OCI-LY1 (cell line): Measurements from ENCODE around the gene RNF11.

Experiments used
- H2AFZ ChIP-seq: fragments of 200-600 bp; sonication (generic), shearing (Covaris generic); 2 replicates; pipeline ENCODE4 v1.6.0; 2014; ENCODE audit warnings: antibody characterized with exemption, mild to moderate bottlenecking, low read length
- H3F3A ChIP-seq: fragments of 200-600 bp; sonication (generic), shearing (Covaris generic); 2 replicates; pipeline ENCODE4 v1.6.0; 2014; ENCODE audit warnings: mild to moderate bottlenecking, antibody characterized with exemption, low read length, moderate library complexity; ENCODE audit not compliant: insufficient read depth
- H3K27ac ChIP-seq: fragments of 200-600 bp; sonication (generic); 2 replicates; pipeline ENCODE4 v1.5.1; 2014; ENCODE audit warnings: low read length, mixed run types, mild to moderate bottlenecking, low read depth; ENCODE audit not compliant: poor library complexity, severe bottlenecking
- H3K27me3 ChIP-seq: fragments of 200-600 bp; sonication (generic); 2 replicates; pipeline ENCODE4 v1.6.0; 2014; ENCODE audit warnings: antibody characterized with exemption, mild to moderate bottlenecking, low read length, moderate library complexity; ENCODE audit not compliant: insufficient read depth
- H3K36me3 ChIP-seq: fragments of 200-600 bp; sonication (generic); 2 replicates; pipeline ENCODE4 v1.6.1; 2014; ENCODE audit warnings: mild to moderate bottlenecking, antibody characterized with exemption, low read length, moderate library complexity, mixed read lengths; ENCODE audit not compliant: insufficient read depth
- H3K4me1 ChIP-seq: fragments of 200-600 bp; sonication (generic); 2 replicates; pipeline ENCODE4 v1.5.1; 2014; ENCODE audit warnings: mild to moderate bottlenecking, low read length, moderate library complexity; ENCODE audit not compliant: insufficient read depth, severe bottlenecking
- H3K4me2 ChIP-seq: fragments of 200-600 bp; sonication (generic), shearing (Covaris generic); 2 replicates; pipeline ENCODE4 v1.6.1; 2014; ENCODE audit warnings: low read length
- H3K4me3 ChIP-seq: fragments of 200-600 bp; sonication (generic); 2 replicates; pipeline ENCODE4 v1.5.1; 2014; ENCODE audit warnings: low read length, low read depth, mild to moderate bottlenecking, mixed read lengths; ENCODE audit not compliant: poor library complexity, severe bottlenecking
- H3K79me2 ChIP-seq: fragments of 200-600 bp; shearing (Covaris generic); 2 replicates; pipeline ENCODE4 v1.6.1; 2016; ENCODE audit warnings: mixed run types, low read length, mixed read lengths; ENCODE audit not compliant: insufficient read depth
- H3K9ac ChIP-seq: fragments of 200-600 bp; sonication (generic), shearing (Covaris generic); 2 replicates; pipeline ENCODE4 v1.6.1; 2014; ENCODE audit warnings: mild to moderate bottlenecking, low read length, mixed read lengths
- H3K9me2 ChIP-seq: fragments of 200-600 bp; sonication (generic), shearing (Covaris generic); 2 replicates; pipeline ENCODE4 v1.6.1; 2014; ENCODE audit warnings: low read depth, mild to moderate bottlenecking, low read length, mixed read lengths
- H3K9me3 ChIP-seq: fragments of 200-600 bp; shearing (Covaris generic); 2 replicates; pipeline ENCODE4 v1.6.1; 2014; ENCODE audit warnings: low read length, mixed read lengths
- H4K20me1 ChIP-seq: fragments of 200-600 bp; sonication (generic), shearing (Covaris generic); 2 replicates; pipeline ENCODE4 v1.6.0; 2016; ENCODE audit warnings: mild to moderate bottlenecking, low read length; ENCODE audit not compliant: insufficient read depth
- CTCF ChIP-seq: fragments of 200-600 bp; sonication (generic), shearing (Covaris generic); IDR thresholded peaks from 2 replicates; pipeline ENCODE4 v1.5.1; 2017; ENCODE audit warnings: mild to moderate bottlenecking, antibody characterized with exemption, low read length, moderate library complexity, mixed read lengths
- EZH2 ChIP-seq: fragments of 200-600 bp; sonication (generic), shearing (Covaris generic); IDR thresholded peaks from 2 replicates; pipeline ENCODE4 v1.8.0; 2017; ENCODE audit warnings: borderline replicate concordance, mixed run types, mild to moderate bottlenecking, antibody characterized with exemption, low read length, moderate library complexity, mixed read lengths

Gene RNF11

GRCh38 chr1:51236531-51237350, 668 bp downstream of the RNF11 start:
- no peaks in the 10 kb centered on the region for H3F3A ChIP-seq
- peak overlapping the region; percentile 77 for H3K9ac ChIP-seq
- no peaks in the 10 kb centered on the region for H4K20me1 ChIP-seq
- no peaks in the 10 kb centered on the region for H3K79me2 ChIP-seq
- no peak overlapping the region for H3K27ac ChIP-seq
- peak overlapping the region; percentile 79 for H3K4me2 ChIP-seq
- H3K27me3 ChIP-seq = no peaks in the 10 kb centered on the region
- H3K9me2 ChIP-seq = no peaks in the 10 kb centered on the region
- H3K4me1 ChIP-seq = peaks cover 32% of the 10 kb centered on the region
- no peaks in the 10 kb centered on the region for H3K9me3 ChIP-seq
- H3K36me3 ChIP-seq = no peaks in the 10 kb centered on the region
- peak overlapping the region; percentile 92 for H3K4me3 ChIP-seq
- TF ChIP-seq EZH2 (no peak), CTCF (no peak)
- no peak overlapping the region for H2AFZ ChIP-seq

DNA sequence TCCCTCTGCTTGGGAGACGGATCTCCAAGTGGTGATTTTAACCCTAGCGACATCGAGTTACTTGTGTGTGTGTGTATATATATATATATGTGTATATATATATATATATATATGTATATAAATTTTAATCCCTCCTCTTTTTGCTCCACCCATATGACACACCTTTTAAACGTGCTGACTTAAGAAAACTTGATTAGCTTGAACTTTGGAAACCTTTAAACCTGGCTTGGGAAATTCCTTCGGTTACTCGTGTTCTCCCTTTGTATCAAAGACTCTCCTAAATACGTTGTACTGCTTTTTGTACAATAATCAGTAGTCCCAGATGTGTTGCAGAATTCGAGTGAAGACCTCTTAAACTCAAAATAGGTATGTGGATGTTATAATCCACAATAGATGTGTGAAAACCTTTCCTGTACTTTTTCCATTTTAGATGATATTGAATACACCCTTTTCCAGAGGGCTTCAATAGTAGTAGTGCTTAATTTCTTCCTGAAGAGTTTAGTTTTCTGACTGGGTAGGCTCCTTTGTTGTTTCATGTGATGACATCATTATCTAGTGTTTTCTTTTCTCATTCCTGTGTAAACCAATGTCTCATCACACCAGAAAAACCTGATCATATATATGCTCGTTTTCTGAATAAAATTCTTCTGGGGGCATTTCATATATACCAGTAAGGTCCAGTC, 1.4 kb downstream of the RNF11 start:
- Histone ChIP-seq H3K9me2 (no peaks in the 10 kb centered on the region), H3K4me1 (peaks cover 32% of the 10 kb centered on the region), H3K9ac (no peak overlapping the region; the same call in 1 of the 2 replicates), H3K36me3 (no peaks in the 10 kb centered on the region), H3K9me3 (no peaks in the 10 kb centered on the region), H3K79me2 (no peaks in the 10 kb centered on the region), H3K27me3 (no peaks in the 10 kb centered on the region), H2AFZ (no peak overlapping the region), H3K4me3 (peak overlapping the region; percentile 92), H3K27ac (no peak overlapping the region), H4K20me1 (no peaks in the 10 kb centered on the region), H3K4me2 (peak overlapping the region; percentile 79), H3F3A (no peaks in the 10 kb centered on the region)
- TF ChIP-seq EZH2 (no peak), CTCF (no peak)

DNA sequence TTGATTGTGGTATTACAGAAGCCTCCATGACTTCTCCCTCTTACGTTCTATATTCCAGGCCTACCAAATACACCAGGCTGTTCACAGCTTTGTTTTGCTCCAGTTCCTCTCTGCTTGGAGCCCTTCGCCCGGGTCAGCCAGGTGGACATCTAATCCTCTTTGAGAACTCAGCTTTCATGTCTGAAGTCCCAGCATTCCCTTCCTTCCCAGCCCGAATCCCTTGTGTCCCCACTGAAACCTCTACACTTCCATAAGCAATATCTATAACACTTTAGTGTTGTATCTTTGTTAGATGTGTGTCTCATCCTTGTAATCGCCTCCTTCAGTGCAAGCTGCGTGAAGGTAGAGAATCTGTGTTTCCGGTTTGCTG, 1.9 kb downstream of the RNF11 start:
- no peak overlapping the region for H3K4me3 ChIP-seq

More for the DNA sequence above, 1.9 kb downstream of the RNF11 start:
- Histone ChIP-seq H3K9me3 (no peaks in the 10 kb centered on the region), H3K4me2 (peak overlapping the region; percentile 47), H3F3A (no peaks in the 10 kb centered on the region), H4K20me1 (0 out of 2 replicates have a peak, but pooled peaks cover 2% of the 10 kb centered on the region), H2AFZ (no peak overlapping the region), H3K27me3 (no peaks in the 10 kb centered on the region), H3K9me2 (no peaks in the 10 kb centered on the region), H3K27ac (no peak overlapping the region), H3K4me1 (peaks cover 32% of the 10 kb centered on the region), H3K9ac (no peak overlapping the region), H3K79me2 (no peaks in the 10 kb centered on the region), H3K36me3 (no peaks in the 10 kb centered on the region)
- TF ChIP-seq CTCF = no peak
- TF ChIP-seq EZH2 = no peak
